Right atrium auricular region (tissue), 2 donors: ENCODE data around the gene NFE2L1. TPM values are rescaled to one million over a fixed set of nuclear protein-coding genes. Genes with fewer than 3 reads are reported as not detected.
"Not testable (repeated sequence)": the region's sequence is repeated elsewhere in the genome, so short reads cannot be mapped to it uniquely, and the experiment has no call there.

Experiments
- DNase-seq: peaks from one replicate; pipeline ENCODE4 v3.0.0-alpha.2; 2019; ENCODE audit warnings: low spot score
- H3K27ac ChIP-seq, 2 donors: fragments of 200-600 bp; sonication (generic); 1 replicate in 1 of 2; 2 replicates in 1 of 2; pipeline ENCODE4 v1.5.1; 2016 to 2019
- H3K27me3 ChIP-seq, 2 donors: fragments of 200-600 bp; sonication (generic); one replicate each; pipeline versions ENCODE4 v1.5.1 to v1.6.0; 2017 to 2019
- H3K36me3 ChIP-seq: fragments of 200-600 bp; sonication (generic); one replicate; pipeline ENCODE4 v1.5.1; 2016
- H3K4me1 ChIP-seq, 2 donors: fragments of 200-600 bp; sonication (generic); one replicate each; pipeline versions ENCODE4 v1.5.1 to v1.6.0; 2017 to 2019
- H3K4me3 ChIP-seq, 2 donors: fragments of 200-600 bp; sonication (generic); 1 replicate in 1 of 2; 2 replicates in 1 of 2; pipeline ENCODE4 v1.5.1; 2017 to 2019; ENCODE audit warnings: mild to moderate bottlenecking in 1 of 2, moderate library complexity in 1 of 2
- H3K9me3 ChIP-seq, 2 donors: fragments of 200-600 bp; sonication (generic); one replicate each; pipeline ENCODE4 v1.5.1; 2019
- CTCF ChIP-seq, 2 donors: fragments of 200-600 bp; sonication (generic); IDR thresholded peaks; one replicate each; pipeline ENCODE4 v1.5.1; 2019; ENCODE audit warnings: antibody characterized with exemption in 2 of 2
- total RNA-seq, 2 donors: library from RNA; depleted of rRNA; stranded (reverse); fragments of >200 nt; gene quantifications; one replicate each; pipeline ENCODE4 v1.1.0, GENCODE V29; 2016

The NFE2L1 gene
- total RNA-seq, 2 donors from 2014 or later: 271 to 418 TPM

GRCh38 chr17:48030531-48030930 is 17.6 kb upstream of the NFE2L1 start:
- no peak for TF ChIP-seq CTCF (IDR thresholded peaks at IDR 0.05)
- Histone ChIP-seq H3K27ac (no peak overlapping the region), H3K4me3 (no peak overlapping the region), H3K36me3 (no peaks in the 10 kb centered on the region), H3K9me3 (no peaks in the 10 kb centered on the region), H3K27me3 (no peaks in the 10 kb centered on the region), H3K4me1 (peaks cover 0 to 24% of the 10 kb centered on the region in 2 donors)
- DNase-seq: no peak

- H3K27ac ChIP-seq: no peak overlapping the region
These were observed 16.2 kb upstream of the NFE2L1 start for GRCh38 chr17:48031966-48032365.

GRCh38 chr17:48034734-48035133 is 13.4 kb upstream of the NFE2L1 start:
- not testable (repeated sequence) for H3K9me3 ChIP-seq, DNase-seq, H3K27ac ChIP-seq, H3K4me3 ChIP-seq, H3K36me3 ChIP-seq, H3K27me3 ChIP-seq
- peaks cover 2 to 19% of the 10 kb centered on the region in 2 donors for H3K4me1 ChIP-seq

More at GRCh38 chr17:48031966-48032365, 16.2 kb upstream of the NFE2L1 start:
- Histone ChIP-seq H3K4me1 (peaks cover 0 to 15% of the 10 kb centered on the region in 2 donors), H3K9me3 (no peaks in the 10 kb centered on the region), H3K4me3 (no peak overlapping the region), H3K36me3 (no peaks in the 10 kb centered on the region), H3K27me3 (no peaks in the 10 kb centered on the region)
- DNase-seq: no peak
- TF ChIP-seq CTCF (IDR thresholded peaks at IDR 0.05): no peak

- TF ChIP-seq CTCF (IDR thresholded peaks at IDR 0.05): no peak
- H3K27me3 ChIP-seq: no peaks in the 10 kb centered on the region
- no peaks in the 10 kb centered on the region for H3K36me3 ChIP-seq
- peaks cover 2 to 12% of the 10 kb centered on the region in 2 donors for H3K4me1 ChIP-seq
- DNase-seq: no peak
- no peaks in the 10 kb centered on the region for H3K9me3 ChIP-seq
- peak overlapping the region; percentile 59 to 65 for H3K4me3 ChIP-seq
- H3K27ac ChIP-seq: peak overlapping the region; percentile 85 to 88
These were observed 11.5 kb upstream of the NFE2L1 start for GRCh38 chr17:48036693-48037035.

- Histone ChIP-seq H3K36me3 (no peaks in the 10 kb centered on the region), H3K27ac (peak within 1 kb of the TSS; percentile 85 to 88), H3K9me3 (no peaks in the 10 kb centered on the region), H3K27me3 (no peaks in the 10 kb centered on the region), H3K4me1 (peaks cover 2 to 12% of the 10 kb centered on the region in 2 donors), H3K4me3 (peak within 1 kb of the TSS; percentile 59 to 65)
- peak; percentile 78 for DNase-seq
- peak; percentile 33 to 66 for TF ChIP-seq CTCF (IDR thresholded peaks at IDR 0.05)
These were observed 10.9 kb upstream of the NFE2L1 start, which contains the start of gene COPZ2 for GRCh38 chr17:48037036-48037837. COPZ2 (minus strand) TSS chr17:48037797; CDS start chr17:48037777, 20 bp downstream.

GRCh38 chr17:48037838-48038323 is 10.3 kb upstream of the NFE2L1 start:
- peak overlapping the region; percentile 59 to 65 for H3K4me3 ChIP-seq
- H3K36me3 ChIP-seq: no peaks in the 10 kb centered on the region
- no peak for DNase-seq

More at GRCh38 chr17:48037838-48038323, 10.3 kb upstream of the NFE2L1 start:
- H3K27ac ChIP-seq: peak overlapping the region; percentile 38 to 88
- no peaks in the 10 kb centered on the region for H3K27me3 ChIP-seq
- H3K9me3 ChIP-seq: no peaks in the 10 kb centered on the region
- TF ChIP-seq CTCF (IDR thresholded peaks at IDR 0.05): no peak
- H3K4me1 ChIP-seq: peaks cover 2 to 12% of the 10 kb centered on the region in 2 donors
